Astrocyte (in vitro differentiated cells and primary cell): Measurements from ENCODE around the gene ATP1B2.

ENCODE experiments used
- EZH2 ChIP-seq: IDR thresholded peaks from 2 replicates; pipeline ENCODE4 v1.6.1; 2012; ENCODE audit warnings: mild to moderate bottlenecking, low read length, inconsistent platforms; ENCODE audit not compliant: insufficient read depth
- TF ChIP-seq, protein P1 (sequence below): IDR thresholded peaks from 2 replicates; pipeline ENCODE4 v1.5.1; 2011; ENCODE audit warnings: low read depth, mild to moderate bottlenecking, inconsistent platforms, low read length, moderate library complexity; ENCODE audit not compliant: insufficient read depth

DNA sequence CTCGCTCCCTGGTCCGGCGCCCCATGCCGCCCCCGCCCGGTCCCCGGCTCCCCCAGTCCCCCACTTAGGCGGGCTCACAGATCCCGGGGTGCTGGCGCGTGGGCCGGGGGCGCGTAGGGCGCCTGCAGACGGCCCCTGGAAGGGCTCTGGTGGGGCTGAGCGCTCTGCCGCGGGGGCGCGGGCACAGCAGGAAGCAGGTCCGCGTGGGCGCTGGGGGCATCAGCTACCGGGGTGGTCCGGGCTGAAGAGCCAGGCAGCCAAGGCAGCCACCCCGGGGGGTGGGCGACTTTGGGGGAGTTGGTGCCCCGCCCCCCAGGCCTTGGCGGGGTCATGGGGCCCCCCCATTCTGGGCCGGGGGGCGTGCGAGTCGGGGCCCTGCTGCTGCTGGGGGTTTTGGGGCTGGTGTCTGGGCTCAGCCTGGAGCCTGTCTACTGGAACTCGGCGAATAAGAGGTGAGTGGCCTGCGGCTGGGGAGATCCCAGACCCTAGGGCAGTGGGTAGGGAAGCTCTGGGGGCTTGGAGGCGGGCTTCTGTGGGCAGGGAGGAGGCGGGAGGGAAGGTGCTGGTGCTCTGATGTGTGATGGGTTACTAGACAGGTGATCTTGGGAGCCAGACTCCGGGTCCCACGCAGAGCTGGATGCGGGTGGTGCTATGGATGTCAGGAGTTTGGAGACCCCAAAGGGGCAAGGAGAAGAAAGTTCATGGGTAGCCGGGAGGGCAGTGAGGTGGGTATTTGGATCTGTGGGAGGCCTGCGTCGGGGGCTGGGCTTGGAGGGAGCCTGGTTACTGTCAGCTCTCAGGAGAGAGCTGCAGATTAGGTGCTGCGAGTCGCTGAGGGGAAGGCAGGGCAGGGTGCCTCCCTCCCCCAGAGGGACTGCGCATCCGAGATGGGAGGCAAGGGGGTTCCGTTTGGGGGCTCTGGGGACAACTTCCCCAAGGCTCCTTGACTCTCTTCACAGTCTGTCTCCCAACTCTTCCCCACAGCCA is 54.8 kb downstream of the ATP1B2 start:
- TF ChIP-seq, protein P1, sequence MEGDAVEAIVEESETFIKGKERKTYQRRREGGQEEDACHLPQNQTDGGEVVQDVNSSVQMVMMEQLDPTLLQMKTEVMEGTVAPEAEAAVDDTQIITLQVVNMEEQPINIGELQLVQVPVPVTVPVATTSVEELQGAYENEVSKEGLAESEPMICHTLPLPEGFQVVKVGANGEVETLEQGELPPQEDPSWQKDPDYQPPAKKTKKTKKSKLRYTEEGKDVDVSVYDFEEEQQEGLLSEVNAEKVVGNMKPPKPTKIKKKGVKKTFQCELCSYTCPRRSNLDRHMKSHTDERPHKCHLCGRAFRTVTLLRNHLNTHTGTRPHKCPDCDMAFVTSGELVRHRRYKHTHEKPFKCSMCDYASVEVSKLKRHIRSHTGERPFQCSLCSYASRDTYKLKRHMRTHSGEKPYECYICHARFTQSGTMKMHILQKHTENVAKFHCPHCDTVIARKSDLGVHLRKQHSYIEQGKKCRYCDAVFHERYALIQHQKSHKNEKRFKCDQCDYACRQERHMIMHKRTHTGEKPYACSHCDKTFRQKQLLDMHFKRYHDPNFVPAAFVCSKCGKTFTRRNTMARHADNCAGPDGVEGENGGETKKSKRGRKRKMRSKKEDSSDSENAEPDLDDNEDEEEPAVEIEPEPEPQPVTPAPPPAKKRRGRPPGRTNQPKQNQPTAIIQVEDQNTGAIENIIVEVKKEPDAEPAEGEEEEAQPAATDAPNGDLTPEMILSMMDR = no peak
- TF ChIP-seq EZH2 = peak; percentile 35
